ENCODE data around the gene XBP1. TPM values are rescaled to one million over a fixed set of nuclear protein-coding genes. Genes with fewer than 3 reads are reported as not detected.

XBP1 gene
- total and polyA plus RNA-seq, 2 of the 13 experiments (the other 11 are each of a cell fraction or from before 2014, with no cell fraction given) = 416 to 427 TPM

DNA sequence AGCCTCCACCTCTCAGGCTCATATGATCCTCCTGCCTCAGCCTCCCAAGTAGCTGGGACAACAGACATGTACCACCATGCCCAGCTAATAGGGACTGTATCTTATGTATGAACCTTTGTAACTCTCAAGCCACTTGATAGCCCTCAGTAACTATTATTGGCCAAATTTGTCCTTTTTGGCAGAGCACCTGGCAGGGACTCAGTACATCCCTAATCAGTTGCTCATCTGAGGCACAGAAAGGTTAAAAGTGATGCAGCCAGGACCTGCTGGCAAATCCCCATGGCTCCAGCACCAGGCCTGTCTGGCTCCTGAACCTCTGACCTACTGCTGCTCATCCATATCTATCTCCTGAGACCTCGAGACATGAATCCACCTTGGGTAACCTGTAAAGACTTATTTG lies 21.1 kb upstream of the XBP1 start:
- WGBS (ENCODE audit: low lambda C conversion rate) = 90% methylated on average over 1 of the region's 1 CpG
- H3K36me3 ChIP-seq (replicated peaks in 1 of 2; ENCODE audit: control insufficient read depth in 1 of 2, insufficient read depth in 2 of 2, low read length in 2 of 2) = no peaks in the 10 kb centered on the region
- no peak overlapping the region for H3K4me2 ChIP-seq (ENCODE audit: low read depth, low read length)
- ChIA-PET POLR2A (interaction anchor here (18.2 kb wide), 1 partner anchor 26 kb away, joined by 945 read pairs; the partner anchor contains the start of gene XBP1), CTCF (ENCODE audit: low intra/inter-chr PET ratio, low total read pairs) (no interaction called here)
- H3K27me3 ChIP-seq (ENCODE audit: control insufficient read depth in 1 of 2, insufficient read depth in 2 of 2, low read length in 2 of 2) = no peaks in the 10 kb centered on the region
- no peak for FAIRE-seq
- intact Hi-C loops (cut with micrococcal nuclease; ENCODE audit: unreplicated experiment) = no loop called here
- no peak for ATAC-seq
- in situ Hi-C loops (cut with HindIII; ENCODE audit: extremely low pct_ligation_motif_present, low pct_unique_long_range_greater_than_20kb) = loop anchor here (10.0 kb wide), 1 partner anchor 217 kb away; no protein-coding TSS in a partner anchor
- TF ChIP-seq, protein P1, sequence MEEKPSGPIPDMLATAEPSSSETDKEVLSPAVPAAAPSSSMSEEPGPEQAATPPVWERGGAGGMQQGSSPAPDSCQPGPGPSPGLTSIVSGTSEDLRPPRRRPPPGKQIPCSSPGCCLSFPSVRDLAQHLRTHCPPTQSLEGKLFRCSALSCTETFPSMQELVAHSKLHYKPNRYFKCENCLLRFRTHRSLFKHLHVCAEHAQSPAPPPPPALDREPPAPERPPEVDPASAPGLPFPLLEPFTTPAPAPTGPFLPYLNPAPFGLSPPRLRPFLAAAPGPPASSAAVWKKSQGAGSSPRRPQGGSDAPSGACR (CRISPR knock-in tag; IDR thresholded peaks at IDR 0.05) = no peak
- TF ChIP-seq, protein P2, sequence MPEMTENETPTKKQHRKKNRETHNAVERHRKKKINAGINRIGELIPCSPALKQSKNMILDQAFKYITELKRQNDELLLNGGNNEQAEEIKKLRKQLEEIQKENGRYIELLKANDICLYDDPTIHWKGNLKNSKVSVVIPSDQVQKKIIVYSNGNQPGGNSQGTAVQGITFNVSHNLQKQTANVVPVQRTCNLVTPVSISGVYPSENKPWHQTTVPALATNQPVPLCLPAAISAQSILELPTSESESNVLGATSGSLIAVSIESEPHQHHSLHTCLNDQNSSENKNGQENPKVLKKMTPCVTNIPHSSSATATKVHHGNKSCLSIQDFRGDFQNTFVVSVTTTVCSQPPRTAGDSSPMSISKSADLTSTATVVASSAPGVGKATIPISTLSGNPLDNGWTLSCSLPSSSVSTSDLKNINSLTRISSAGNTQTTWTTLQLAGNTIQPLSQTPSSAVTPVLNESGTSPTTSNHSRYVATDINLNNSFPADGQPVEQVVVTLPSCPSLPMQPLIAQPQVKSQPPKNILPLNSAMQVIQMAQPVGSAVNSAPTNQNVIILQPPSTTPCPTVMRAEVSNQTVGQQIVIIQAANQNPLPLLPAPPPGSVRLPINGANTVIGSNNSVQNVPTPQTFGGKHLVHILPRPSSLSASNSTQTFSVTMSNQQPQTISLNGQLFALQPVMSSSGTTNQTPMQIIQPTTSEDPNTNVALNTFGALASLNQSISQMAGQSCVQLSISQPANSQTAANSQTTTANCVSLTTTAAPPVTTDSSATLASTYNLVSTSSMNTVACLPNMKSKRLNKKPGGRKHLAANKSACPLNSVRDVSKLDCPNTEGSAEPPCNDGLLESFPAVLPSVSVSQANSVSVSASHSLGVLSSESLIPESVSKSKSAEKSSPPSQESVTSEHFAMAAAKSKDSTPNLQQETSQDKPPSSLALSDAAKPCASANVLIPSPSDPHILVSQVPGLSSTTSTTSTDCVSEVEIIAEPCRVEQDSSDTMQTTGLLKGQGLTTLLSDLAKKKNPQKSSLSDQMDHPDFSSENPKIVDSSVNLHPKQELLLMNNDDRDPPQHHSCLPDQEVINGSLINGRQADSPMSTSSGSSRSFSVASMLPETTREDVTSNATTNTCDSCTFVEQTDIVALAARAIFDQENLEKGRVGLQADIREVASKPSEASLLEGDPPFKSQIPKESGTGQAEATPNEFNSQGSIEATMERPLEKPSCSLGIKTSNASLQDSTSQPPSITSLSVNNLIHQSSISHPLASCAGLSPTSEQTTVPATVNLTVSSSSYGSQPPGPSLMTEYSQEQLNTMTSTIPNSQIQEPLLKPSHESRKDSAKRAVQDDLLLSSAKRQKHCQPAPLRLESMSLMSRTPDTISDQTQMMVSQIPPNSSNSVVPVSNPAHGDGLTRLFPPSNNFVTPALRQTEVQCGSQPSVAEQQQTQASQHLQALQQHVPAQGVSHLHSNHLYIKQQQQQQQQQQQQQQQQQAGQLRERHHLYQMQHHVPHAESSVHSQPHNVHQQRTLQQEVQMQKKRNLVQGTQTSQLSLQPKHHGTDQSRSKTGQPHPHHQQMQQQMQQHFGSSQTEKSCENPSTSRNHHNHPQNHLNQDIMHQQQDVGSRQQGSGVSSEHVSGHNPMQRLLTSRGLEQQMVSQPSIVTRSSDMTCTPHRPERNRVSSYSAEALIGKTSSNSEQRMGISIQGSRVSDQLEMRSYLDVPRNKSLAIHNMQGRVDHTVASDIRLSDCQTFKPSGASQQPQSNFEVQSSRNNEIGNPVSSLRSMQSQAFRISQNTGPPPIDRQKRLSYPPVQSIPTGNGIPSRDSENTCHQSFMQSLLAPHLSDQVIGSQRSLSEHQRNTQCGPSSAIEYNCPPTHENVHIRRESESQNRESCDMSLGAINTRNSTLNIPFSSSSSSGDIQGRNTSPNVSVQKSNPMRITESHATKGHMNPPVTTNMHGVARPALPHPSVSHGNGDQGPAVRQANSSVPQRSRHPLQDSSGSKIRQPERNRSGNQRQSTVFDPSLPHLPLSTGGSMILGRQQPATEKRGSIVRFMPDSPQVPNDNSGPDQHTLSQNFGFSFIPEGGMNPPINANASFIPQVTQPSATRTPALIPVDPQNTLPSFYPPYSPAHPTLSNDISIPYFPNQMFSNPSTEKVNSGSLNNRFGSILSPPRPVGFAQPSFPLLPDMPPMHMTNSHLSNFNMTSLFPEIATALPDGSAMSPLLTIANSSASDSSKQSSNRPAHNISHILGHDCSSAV (CRISPR knock-in tag; IDR thresholded peaks at IDR 0.05; ENCODE audit: borderline replicate concordance) = no peak
- TF ChIP-seq ZNF724P (CRISPR knock-in tag; IDR thresholded peaks at IDR 0.05; ENCODE audit: borderline replicate concordance) = no peak
- TF ChIP-seq ZIK1 (CRISPR knock-in tag; IDR thresholded peaks at IDR 0.05; ENCODE audit: borderline replicate concordance, low read depth) = no peak
- TF ChIP-seq, protein P3, sequence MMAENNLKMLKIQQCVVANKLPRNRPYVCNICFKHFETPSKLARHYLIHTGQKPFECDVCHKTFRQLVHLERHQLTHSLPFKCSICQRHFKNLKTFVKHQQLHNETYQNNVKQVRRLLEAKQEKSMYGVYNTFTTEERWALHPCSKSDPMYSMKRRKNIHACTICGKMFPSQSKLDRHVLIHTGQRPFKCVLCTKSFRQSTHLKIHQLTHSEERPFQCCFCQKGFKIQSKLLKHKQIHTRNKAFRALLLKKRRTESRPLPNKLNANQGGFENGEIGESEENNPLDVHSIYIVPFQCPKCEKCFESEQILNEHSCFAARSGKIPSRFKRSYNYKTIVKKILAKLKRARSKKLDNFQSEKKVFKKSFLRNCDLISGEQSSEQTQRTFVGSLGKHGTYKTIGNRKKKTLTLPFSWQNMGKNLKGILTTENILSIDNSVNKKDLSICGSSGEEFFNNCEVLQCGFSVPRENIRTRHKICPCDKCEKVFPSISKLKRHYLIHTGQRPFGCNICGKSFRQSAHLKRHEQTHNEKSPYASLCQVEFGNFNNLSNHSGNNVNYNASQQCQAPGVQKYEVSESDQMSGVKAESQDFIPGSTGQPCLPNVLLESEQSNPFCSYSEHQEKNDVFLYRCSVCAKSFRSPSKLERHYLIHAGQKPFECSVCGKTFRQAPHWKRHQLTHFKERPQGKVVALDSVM (CRISPR knock-in tag; IDR thresholded peaks at IDR 0.05) = peak; percentile 88
- peaks cover 2% of the 10 kb centered on the region for H3K79me2 ChIP-seq (ENCODE audit: insufficient read depth, low read length)
- H3K27ac ChIP-seq (ENCODE audit: extremely low read length, insufficient read depth, low read length) = peak overlapping the region; percentile 27
- BruUV-seq (replicated peaks) = no TSS peak
- DNase-seq (ENCODE audit: low spot score) = no peak
- H3K9me3 ChIP-seq (ENCODE audit: low read length) = no peaks in the 10 kb centered on the region
- H2AFZ ChIP-seq (ENCODE audit: low read length) = no peak overlapping the region
- peaks cover 90% of the 10 kb centered on the region for H3K4me1 ChIP-seq (ENCODE audit: insufficient read depth, low read length)
- no peaks in the 10 kb centered on the region for H4K20me1 ChIP-seq (ENCODE audit: insufficient read depth, low read length)
- H3K9ac ChIP-seq (ENCODE audit: insufficient read depth, low read depth, low read length) = no peak overlapping the region
- H3K4me3 ChIP-seq (replicated peaks in 1 of 3; ENCODE audit: insufficient read depth in 1 of 3, low read depth in 2 of 3, low read length in 3 of 3) = no peak overlapping the region

Data from HepG2 (cell line).